ENCODE measurements around the gene DNAAF3. TPM values are rescaled to one million over a fixed set of nuclear protein-coding genes. Genes with fewer than 3 reads are reported as not detected.

Gene DNAAF3
- total RNA-seq, 1 experiment from 2014 or later, result 2.8 TPM

GRCh38 chr19:55112246-55112776, 54.1 kb downstream of the DNAAF3 start:
- DNase-seq (ENCODE audit: low read depth, low spot score), result no peak
- in situ Hi-C loops (cut with HindIII; ENCODE audit: low pct_unique_long_range_greater_than_20kb, low sequenced_read_pairs), result no loop called here

DNA sequence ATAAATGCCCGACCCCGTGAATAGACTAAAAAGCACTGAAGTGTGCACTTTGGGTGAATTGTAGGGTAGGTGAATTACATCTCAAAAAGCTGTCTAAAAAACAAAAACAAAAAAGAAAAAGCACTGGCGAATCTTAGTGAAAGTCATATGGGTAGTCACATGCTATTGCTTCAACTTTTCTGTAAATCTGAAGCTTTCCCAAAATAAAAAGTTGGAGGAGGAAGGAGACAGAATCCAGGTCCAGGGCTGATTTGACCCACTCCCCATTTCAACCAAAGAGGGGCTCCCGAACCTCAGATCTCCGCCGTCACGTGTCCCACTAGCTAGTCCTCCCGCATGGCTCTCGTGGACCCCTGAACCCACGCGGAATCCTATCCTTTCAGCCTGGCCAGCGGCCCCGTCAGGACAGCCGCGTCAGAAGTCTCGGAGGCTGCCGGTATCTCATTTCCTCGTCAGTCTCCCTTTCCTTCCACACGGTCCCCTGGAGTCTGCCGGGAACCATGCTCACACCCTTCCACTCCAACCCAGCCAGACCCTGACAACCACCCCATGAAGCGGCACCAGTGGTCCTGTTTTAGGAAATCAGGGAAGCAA, 55.1 kb downstream of the DNAAF3 start:
- in situ Hi-C loops (cut with HindIII; ENCODE audit: low pct_unique_long_range_greater_than_20kb, low sequenced_read_pairs), result no loop called here
- DNase-seq (ENCODE audit: low read depth, low spot score), result no peak

DNA sequence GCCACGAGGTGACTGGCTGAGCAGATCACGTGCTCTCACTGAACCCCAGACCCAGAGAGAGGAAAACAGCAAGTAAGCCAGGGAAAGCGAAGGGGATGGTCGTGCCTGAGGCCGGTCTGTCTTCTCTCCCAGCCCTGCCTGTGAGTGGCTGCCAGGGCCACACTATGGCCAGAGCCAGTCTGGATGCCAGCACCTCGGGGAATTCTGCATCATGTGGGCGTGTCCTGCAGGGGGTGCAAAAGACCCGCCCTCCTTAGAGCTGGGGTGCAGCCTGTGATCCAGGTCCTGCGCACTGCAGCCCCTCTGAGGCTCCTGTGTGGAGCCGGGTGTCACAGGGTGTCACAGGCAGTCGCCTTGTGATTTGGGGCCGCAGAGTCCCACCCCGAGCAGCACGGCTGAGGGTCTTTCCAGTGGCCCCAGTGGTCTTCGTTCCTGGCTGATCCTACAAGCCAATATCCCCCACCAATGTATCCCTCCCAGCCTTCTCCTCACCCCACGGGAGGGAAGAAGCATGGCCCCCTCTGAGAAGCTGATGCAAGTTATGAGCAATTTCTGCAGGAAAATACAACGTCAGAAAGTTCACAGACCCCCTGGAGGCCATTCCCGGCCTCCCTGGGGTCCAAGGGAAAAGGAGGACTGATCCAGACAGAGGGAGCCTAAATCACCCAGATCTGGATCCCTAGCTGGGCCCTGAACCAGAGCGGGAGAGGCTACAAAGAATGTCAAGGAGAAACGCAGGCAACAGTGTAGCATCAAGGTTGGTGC, 56.7 kb downstream of the DNAAF3 start:
- DNase-seq (ENCODE audit: low read depth, low spot score), result no peak
- in situ Hi-C loops (cut with HindIII; ENCODE audit: low pct_unique_long_range_greater_than_20kb, low sequenced_read_pairs), result no loop called here

Small RNAs within 50 kb of the gene (small RNA-seq; reads per million reads assigned to genes)
- 0 to 2.0 reads per million in 2 experiments for gene MIR7975
- gene RF01210, result 0 to 0.08 reads per million in 2 experiments

Other genes with a start within 250 kb of the DNAAF3 start
- gene NLRP7, start 219.1 kb downstream of the DNAAF3 start, total RNA-seq (2014; rRNA removed; shearing (Covaris generic)), result 0.08 and 0.13 TPM in 2 replicates
- gene NLRP2, start 200.2 kb downstream of the DNAAF3 start, total RNA-seq (2014; rRNA removed; shearing (Covaris generic)), result not detected in 2 replicates
- not detected in 2 replicates for gene GP6, start 128.3 kb downstream of the DNAAF3 start, total RNA-seq (2014; rRNA removed; shearing (Covaris generic))
- gene RDH13, start 103.5 kb downstream of the DNAAF3 start, total RNA-seq (2014; rRNA removed; shearing (Covaris generic)), result 18.1 and 20.7 TPM in 2 replicates
- gene EPS8L1, start 90.7 kb downstream of the DNAAF3 start, total RNA-seq (2014; rRNA removed; shearing (Covaris generic)), result 8.1 and 8.7 TPM in 2 replicates
- gene PPP1R12C, start 49.0 kb downstream of the DNAAF3 start, total RNA-seq (2014; rRNA removed; shearing (Covaris generic)), result 30.0 and 35.1 TPM in 2 replicates
- gene TNNT1, start 17.4 kb downstream of the DNAAF3 start, total RNA-seq (2014; rRNA removed; shearing (Covaris generic)), result 53.1 and 53.4 TPM in 2 replicates
- gene TNNI3, start 8.9 kb downstream of the DNAAF3 start, total RNA-seq (2014; rRNA removed; shearing (Covaris generic)), result 1.6 and 2.3 TPM in 2 replicates
- gene SYT5, start 13.7 kb upstream of the DNAAF3 start, total RNA-seq (2014; rRNA removed; shearing (Covaris generic)), result 0.37 and 1.1 TPM in 2 replicates
- gene PTPRH, start 42.9 kb upstream of the DNAAF3 start, total RNA-seq (2014; rRNA removed; shearing (Covaris generic)), result 29.8 and 38.1 TPM in 2 replicates
- gene TMEM86B, start 62.1 kb upstream of the DNAAF3 start, total RNA-seq (2014; rRNA removed; shearing (Covaris generic)), result 0.21 and 0.55 TPM in 2 replicates
- 33.7 and 44.3 TPM in 2 replicates for gene PPP6R1, start 92.4 kb upstream of the DNAAF3 start, total RNA-seq (2014; rRNA removed; shearing (Covaris generic))
- 33.7 and 39.7 TPM in 2 replicates for gene HSPBP1, start 113.5 kb upstream of the DNAAF3 start, total RNA-seq (2014; rRNA removed; shearing (Covaris generic))
- gene BRSK1, start 117.4 kb upstream of the DNAAF3 start, total RNA-seq (2014; rRNA removed; shearing (Covaris generic)), result 3.3 and 3.5 TPM in 2 replicates
- not detected in 2 replicates for gene TMEM150B, start 158.7 kb upstream of the DNAAF3 start, total RNA-seq (2014; rRNA removed; shearing (Covaris generic))
- 5.2 and 7.5 TPM in 2 replicates for gene KMT5C, start 173.3 kb upstream of the DNAAF3 start, total RNA-seq (2014; rRNA removed; shearing (Covaris generic))
- 0.16 and 0.42 TPM in 2 replicates for gene COX6B2, start 188.1 kb upstream of the DNAAF3 start, total RNA-seq (2014; rRNA removed; shearing (Covaris generic))
- gene GARIN5B, start 196.6 kb upstream of the DNAAF3 start, total RNA-seq (2014; rRNA removed; shearing (Covaris generic)), result not detected in 2 replicates
- gene IL11, start 203.8 kb upstream of the DNAAF3 start, total RNA-seq (2014; rRNA removed; shearing (Covaris generic)), result not detected in 2 replicates
- gene TMEM190, start 210.2 kb upstream of the DNAAF3 start, total RNA-seq (2014; rRNA removed; shearing (Covaris generic)), result not detected in 2 replicates
- 0.51 TPM in 1 of 2 replicates, not detected in the other for gene TMEM238, start 217.7 kb upstream of the DNAAF3 start, total RNA-seq (2014; rRNA removed; shearing (Covaris generic))
- gene RPL28, start 219.3 kb upstream of the DNAAF3 start, total RNA-seq (2014; rRNA removed; shearing (Covaris generic)), result 394 and 461 TPM in 2 replicates
- 269 and 276 TPM in 2 replicates for gene UBE2S, start 241.2 kb upstream of the DNAAF3 start, total RNA-seq (2014; rRNA removed; shearing (Covaris generic))